GM12878 (cell line): ENCODE results near the gene SHROOM3. TPM values are rescaled to one million over a fixed set of nuclear protein-coding genes. Genes with fewer than 3 reads are reported as not detected.
"Not testable (repeated sequence)": the region's sequence is repeated elsewhere in the genome, so short reads cannot be mapped to it uniquely, and the experiment has no call there.

Experiments used
- ATAC-seq: fragments of 200-7000 bp; cut with Tn5 transposase; 3 replicates; pipeline ENCODE4 v1.9.1; 2020; ENCODE audit warnings: mild to moderate bottlenecking, moderate library complexity
- BruUV-seq: library from RNA; stranded (reverse); fragments of 400-500 nt; replicated peaks from 2 replicates; lab custom pipeline; 2021; lab: Mats Ljungman, UMichigan
- CTCF ChIA-PET: fragments of 300-600 bp; sonication (Branson Sonifier 250); formaldehyde crosslinking; extraction: SDS; loops from one replicate; lab custom pipeline; 2021; ENCODE audit warnings: inconsistent platforms; lab: Yijun Ruan, JAX
- POLR2A ChIA-PET: fragments of 350-600 bp; formaldehyde crosslinking; extraction: SDS; loops from one replicate; lab custom pipeline; 2021; ENCODE audit warnings: inconsistent platforms; lab: Charles Lee
- RAD21 ChIA-PET: fragments of 300-600 bp; sonication (Branson Sonifier 250); formaldehyde crosslinking; loops from one replicate; lab custom pipeline; 2023; ENCODE audit warnings: antibody characterized with exemption; ENCODE audit not compliant: unreplicated experiment; lab: Charles Lee
- SMC1A ChIA-PET: fragments of 300-600 bp; sonication (Branson Sonifier 250); formaldehyde crosslinking; loops from one replicate; lab custom pipeline; 2023; ENCODE audit not compliant: unreplicated experiment, uncharacterized antibody; lab: Charles Lee
- DNase-seq: peaks from one replicate; pipeline ENCODE4 v3.0.0-alpha.2; 2011; ENCODE audit warnings: low read depth, low spot score
- FAIRE-seq: peaks from 3 replicates; lab custom pipeline; 2011; peaks lifted over from hg19 to GRCh38; lab: Jason Lieb, UNC
- H2AFZ ChIP-seq: 2 replicates; pipeline ENCODE4 v1.6.0; 2011; ENCODE audit warnings: low read depth, low read length, control low read depth; ENCODE audit not compliant: control insufficient read depth
- H3K27ac ChIP-seq: 2 replicates; pipeline ENCODE4 v1.5.1; 2011; ENCODE audit warnings: control low read depth; ENCODE audit not compliant: control insufficient read depth, insufficient read depth
- H3K27me3 ChIP-seq, 2 experiments: replicated peaks in 1 of 2; 2 replicates each; pipeline versions ENCODE4 v1.6.0 to v1.6.1; 2011; ENCODE audit warnings: low read length in 1 of 2; ENCODE audit not compliant: control insufficient read depth in 2 of 2, insufficient read depth in 2 of 2
- H3K36me3 ChIP-seq, 2 experiments: 2 replicates each; pipeline ENCODE4 v1.5.1; 2011; ENCODE audit warnings: low read length in 1 of 2; ENCODE audit not compliant: control insufficient read depth in 2 of 2, insufficient read depth in 2 of 2
- H3K4me1 ChIP-seq: 2 replicates; pipeline ENCODE4 v1.6.1; 2011; ENCODE audit warnings: mild to moderate bottlenecking, low read length, moderate library complexity, mixed read lengths; ENCODE audit not compliant: control insufficient read depth, insufficient read depth
- H3K4me2 ChIP-seq: 2 replicates; pipeline ENCODE4 v1.6.0; 2011; ENCODE audit warnings: control low read depth; ENCODE audit not compliant: control insufficient read depth, insufficient read depth
- H3K4me3 ChIP-seq: fragments of 200-600 bp; sonication (generic); 2 replicates; pipeline ENCODE4 v1.5.1; 2016
- H3K79me2 ChIP-seq: 2 replicates; pipeline ENCODE4 v1.6.0; 2011; ENCODE audit warnings: low read length; ENCODE audit not compliant: control insufficient read depth, insufficient read depth
- H3K9ac ChIP-seq: 2 replicates; pipeline ENCODE4 v1.8.0; 2011; ENCODE audit warnings: low read length, control low read depth, mixed read lengths; ENCODE audit not compliant: control insufficient read depth, insufficient read depth
- H3K9me3 ChIP-seq: replicated peaks from 3 replicates; pipeline ENCODE4 v1.5.1; 2011; ENCODE audit warnings: mild to moderate bottlenecking, low read length; ENCODE audit not compliant: control insufficient read depth, insufficient read depth
- H4K20me1 ChIP-seq: 2 replicates; pipeline ENCODE4 v1.6.0; 2011; ENCODE audit not compliant: control insufficient read depth, insufficient read depth
- EP300 ChIP-seq, 2 experiments: fragments of 150-350 bp in 1 of 2; IDR thresholded peaks; 2 replicates each; pipeline ENCODE4 v1.6.1; 2011 to 2012; ENCODE audit warnings: low read depth in 2 of 2, low read length in 2 of 2, borderline replicate concordance in 1 of 2, improper control_type of control experiment in 1 of 2, inconsistent platforms in 1 of 2; ENCODE audit not compliant: control insufficient read depth in 1 of 2
- HDGF ChIP-seq: fragments of 450-650 bp; IDR thresholded peaks from 2 replicates; pipeline ENCODE4 v1.6.1; 2016; ENCODE audit warnings: antibody characterized with exemption
- SIX5 ChIP-seq: IDR thresholded peaks from 2 replicates; pipeline ENCODE4 v1.6.1; 2011; ENCODE audit warnings: mild to moderate bottlenecking, low read depth, low read length, moderate library complexity; ENCODE audit not compliant: severe bottlenecking
- SP1 ChIP-seq: IDR thresholded peaks from one replicate; pipeline ENCODE4 v1.6.1; 2011; ENCODE audit warnings: low read depth, low read length
- SRF ChIP-seq, 2 experiments: IDR thresholded peaks; 2 replicates each; pipeline ENCODE4 v1.6.1; 2011; ENCODE audit warnings: low read depth in 2 of 2, low read length in 2 of 2, mild to moderate bottlenecking in 1 of 2, moderate library complexity in 1 of 2
- TBL1XR1 ChIP-seq: IDR thresholded peaks from 2 replicates; pipeline ENCODE4 v1.6.1; 2012; ENCODE audit warnings: low read depth, low read length, improper control_type of control experiment
- WGBS: methylation state at CpG from one replicate; pipeline ENCODE4 v1.1.6; 2016; ENCODE audit warnings: low lambda C conversion rate; ENCODE audit not compliant: insufficient replicate concordance, insufficient coverage; ENCODE audit errors: missing lambda C conversion rate; 5-methylcytosine and 5-hydroxymethylcytosine counted together
- in situ Hi-C: fragments of 300-500 bp; cut with MboI; formaldehyde crosslinking; loops from 9 replicates; pipeline ENCODE4 v1.14.3; 2018; ENCODE audit warnings: mixed read lengths
- intact Hi-C: fragments of 100-400 bp; cut with micrococcal nuclease; formaldehyde crosslinking; loops from one replicate; pipeline ENCODE4 v1.14.2; 2022; ENCODE audit not compliant: unreplicated experiment
- polyA plus RNA-seq, 11 experiments: library from polyadenylated mRNA; depleted of rRNA in 4 of 11; unstranded in 6 of 11; stranded (reverse) in 5 of 11; fragments of >200 nt; fragmentation: Nextera tagmentation in 4 of 11; fragmentation: Illumina TruSeq in 1 of 11; extraction: Ambion mirVana in 4 of 11; extraction: Trizol in 1 of 11; gene quantifications; 1 replicate in 1 of 11; 2 replicates in 10 of 11; pipeline versions ENCODE4 v1.2.1 to v1.2.3, GENCODE V29; 2011 to 2016; ENCODE audit warnings: inconsistent platforms in 2 of 11, missing spikeins in 2 of 11, low read depth in 1 of 11
- total RNA-seq, 4 experiments: library from RNA; depleted of rRNA in 3 of 4; stranded (reverse); fragments of >200 nt in 3 of 4; fragmentation: Illumina TruSeq in 1 of 4; extraction: Trizol in 1 of 4; gene quantifications; 2 replicates each; pipeline versions ENCODE4 v1.2.1 to v1.2.3, GENCODE V29; 2013 to 2021
- TF ChIP-seq, protein P1 (sequence below): fragments of 450-650 bp; IDR thresholded peaks from 2 replicates; pipeline ENCODE4 v1.6.1; 2016; ENCODE audit warnings: mild to moderate bottlenecking
- TF ChIP-seq, protein P2 (sequence below): fragments of 450-650 bp; formaldehyde crosslinking; IDR thresholded peaks from 2 replicates; pipeline ENCODE4 v1.4.0; 2022; ENCODE audit warnings: mild to moderate bottlenecking, moderate library complexity

Gene SHROOM3
- total and polyA plus RNA-seq, 10 of the 15 experiments (the other 5 are each of a cell fraction or from before 2014, with no cell fraction given): under 0.01 to 0.29 (median 0.08) TPM; not detected in 1

DNA sequence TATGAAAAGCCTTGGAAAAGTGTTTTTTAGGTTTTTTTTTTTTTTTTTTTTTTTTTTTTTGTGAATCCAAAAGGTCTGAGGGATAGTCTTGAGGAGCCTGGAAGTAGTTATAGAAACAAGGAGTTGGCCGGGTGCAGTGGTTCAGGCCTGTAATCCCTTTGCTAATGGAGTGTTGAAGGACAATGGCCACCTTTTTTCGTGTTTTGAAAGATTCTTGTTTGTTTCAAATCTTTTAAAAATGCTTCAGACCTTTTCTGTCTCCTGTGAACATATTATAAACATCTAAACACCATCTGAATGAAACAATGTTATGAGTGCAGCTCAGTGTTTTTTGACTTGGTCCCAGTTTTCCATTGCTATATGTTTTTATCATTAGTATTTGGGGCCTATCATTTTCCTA is 285.1 kb downstream of the SHROOM3 start (continued):
- TF ChIP-seq, protein P1, sequence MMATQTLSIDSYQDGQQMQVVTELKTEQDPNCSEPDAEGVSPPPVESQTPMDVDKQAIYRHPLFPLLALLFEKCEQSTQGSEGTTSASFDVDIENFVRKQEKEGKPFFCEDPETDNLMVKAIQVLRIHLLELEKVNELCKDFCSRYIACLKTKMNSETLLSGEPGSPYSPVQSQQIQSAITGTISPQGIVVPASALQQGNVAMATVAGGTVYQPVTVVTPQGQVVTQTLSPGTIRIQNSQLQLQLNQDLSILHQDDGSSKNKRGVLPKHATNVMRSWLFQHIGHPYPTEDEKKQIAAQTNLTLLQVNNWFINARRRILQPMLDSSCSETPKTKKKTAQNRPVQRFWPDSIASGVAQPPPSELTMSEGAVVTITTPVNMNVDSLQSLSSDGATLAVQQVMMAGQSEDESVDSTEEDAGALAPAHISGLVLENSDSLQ: no peak

DNA sequence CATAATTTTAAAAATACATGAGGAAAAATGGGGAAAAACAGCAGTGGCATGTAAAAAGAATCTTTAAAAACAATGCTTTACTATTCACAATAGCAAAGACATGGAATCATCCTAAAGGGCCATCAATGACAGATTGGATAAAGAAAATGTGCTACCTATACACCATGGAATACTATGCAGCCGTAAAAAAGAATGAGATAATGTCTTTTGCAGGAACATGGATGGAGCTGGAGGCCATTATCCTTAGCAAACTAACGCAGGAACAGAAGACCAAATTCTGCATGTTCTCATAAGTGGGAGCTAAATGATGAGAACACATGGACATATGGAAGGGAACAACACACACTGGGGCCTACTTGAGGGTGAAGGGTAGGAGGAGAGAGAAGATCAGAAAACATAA is 287.1 kb downstream of the SHROOM3 start:
- FAIRE-seq, H3K79me2 ChIP-seq, H3K27me3 ChIP-seq, H4K20me1 ChIP-seq, BruUV-seq, H3K27ac ChIP-seq, CTCF ChIA-PET, POLR2A ChIA-PET, H3K4me3 ChIP-seq, ATAC-seq, H3K4me2 ChIP-seq, H3K4me1 ChIP-seq, H2AFZ ChIP-seq, DNase-seq, in situ Hi-C loops, H3K36me3 ChIP-seq, H3K9ac ChIP-seq, intact Hi-C loops, H3K9me3 ChIP-seq, RAD21 ChIA-PET: not testable (repeated sequence)
- SMC1A ChIA-PET: interaction anchor here (0.6 to 0.7 kb wide), 2 partner anchors 10 to 590 kb away, joined by 3 read pairs; no protein-coding TSS in a partner anchor
- WGBS: 76% methylated on average over 2 of the region's 2 CpGs

DNA sequence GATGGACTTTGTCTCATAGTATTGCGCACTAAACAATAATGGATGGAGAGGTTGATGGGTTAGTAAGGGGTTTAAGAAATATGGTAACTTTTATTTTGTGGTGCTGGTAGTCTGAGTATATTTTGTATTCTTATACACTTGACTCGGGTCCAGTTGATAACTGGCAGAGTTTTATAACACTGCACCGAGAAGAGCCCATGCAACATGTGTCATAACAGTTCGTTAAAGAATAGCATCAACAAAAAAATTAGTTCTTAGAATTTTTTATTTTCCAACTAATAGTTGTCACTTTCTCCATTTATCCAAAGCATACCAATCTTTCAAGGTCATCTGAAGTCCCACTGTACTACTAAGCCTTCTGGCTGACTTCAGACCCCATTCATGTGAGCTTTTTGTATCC is 287.8 kb downstream of the SHROOM3 start:
- H3K27ac ChIP-seq: no peak overlapping the region
- WGBS: 85% methylated on average over 4 of the region's 4 CpGs
- FAIRE-seq (no peak), DNase-seq (no peak), ATAC-seq (no peak)
- H3K36me3 ChIP-seq: no peaks in the 10 kb centered on the region
- RAD21 ChIA-PET: no interaction called here
- H3K27me3 ChIP-seq: 0 out of 4 replicates have a peak, but pooled peaks cover 0 to 2% of the 10 kb centered on the region in 2 experiments
- H4K20me1 ChIP-seq: no peaks in the 10 kb centered on the region
- no TSS peak for BruUV-seq
- intact Hi-C loops (no loop called here), in situ Hi-C loops (no loop called here)
- TF ChIP-seq EP300 (IDR thresholded peaks at IDR 0.05; ENCODE audit: borderline replicate concordance in 1 of 2, control insufficient read depth in 1 of 2, low read depth in 2 of 2, low read length in 2 of 2) (no peak), SRF (IDR thresholded peaks at IDR 0.05; ENCODE audit: low read depth in 2 of 2, low read length in 2 of 2) (no peak), SIX5 (no peak), HDGF (no peak), TBL1XR1 (no peak), SP1 (no peak)
- TF ChIP-seq, protein P2, sequence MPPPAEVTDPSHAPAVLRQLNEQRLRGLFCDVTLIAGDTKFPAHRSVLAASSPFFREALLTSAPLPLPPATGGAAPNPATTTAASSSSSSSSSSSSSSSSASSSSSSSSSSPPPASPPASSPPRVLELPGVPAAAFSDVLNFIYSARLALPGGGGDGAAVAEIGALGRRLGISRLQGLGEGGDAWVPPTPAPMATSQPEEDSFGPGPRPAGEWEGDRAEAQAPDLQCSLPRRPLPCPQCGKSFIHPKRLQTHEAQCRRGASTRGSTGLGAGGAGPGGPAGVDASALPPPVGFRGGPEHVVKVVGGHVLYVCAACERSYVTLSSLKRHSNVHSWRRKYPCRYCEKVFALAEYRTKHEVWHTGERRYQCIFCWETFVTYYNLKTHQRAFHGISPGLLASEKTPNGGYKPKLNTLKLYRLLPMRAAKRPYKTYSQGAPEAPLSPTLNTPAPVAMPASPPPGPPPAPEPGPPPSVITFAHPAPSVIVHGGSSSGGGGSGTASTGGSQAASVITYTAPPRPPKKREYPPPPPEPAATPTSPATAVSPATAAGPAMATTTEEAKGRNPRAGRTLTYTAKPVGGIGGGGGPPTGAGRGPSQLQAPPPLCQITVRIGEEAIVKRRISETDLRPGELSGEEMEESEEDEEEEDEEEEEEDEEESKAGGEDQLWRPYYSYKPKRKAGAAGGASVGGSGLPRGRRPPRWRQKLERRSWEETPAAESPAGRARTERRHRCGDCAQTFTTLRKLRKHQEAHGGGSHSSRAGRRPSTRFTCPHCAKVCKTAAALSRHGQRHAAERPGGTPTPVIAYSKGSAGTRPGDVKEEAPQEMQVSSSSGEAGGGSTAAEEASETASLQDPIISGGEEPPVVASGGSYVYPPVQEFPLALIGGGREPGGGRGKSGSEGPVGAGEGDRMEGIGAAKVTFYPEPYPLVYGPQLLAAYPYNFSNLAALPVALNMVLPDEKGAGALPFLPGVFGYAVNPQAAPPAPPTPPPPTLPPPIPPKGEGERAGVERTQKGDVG (CRISPR knock-in tag): no peak
- POLR2A ChIA-PET: no interaction called here
- H3K4me3 ChIP-seq: no peak overlapping the region
- CTCF ChIA-PET: interaction anchor here (0.9 to 1.3 kb wide), 2 partner anchors 51 to 130 kb away, joined by 3 read pairs; no protein-coding TSS in a partner anchor
- H3K9ac ChIP-seq: no peak overlapping the region
- H2AFZ ChIP-seq: no peak overlapping the region
- H3K79me2 ChIP-seq: no peaks in the 10 kb centered on the region
- SMC1A ChIA-PET: interaction anchor here (0.9 kb wide), 1 partner anchor 415 kb away, joined by 3 read pairs; no protein-coding TSS in a partner anchor
- H3K9me3 ChIP-seq: no peaks in the 10 kb centered on the region
- H3K4me2 ChIP-seq: no peak overlapping the region
- H3K4me1 ChIP-seq: no peaks in the 10 kb centered on the region
